Pancreas (tissue), 10 donors: Measurements from ENCODE around the gene SS18L1. TPM values are rescaled to one million over a fixed set of nuclear protein-coding genes. Genes with fewer than 3 reads are reported as not detected.

Experiments
- ATAC-seq, 4 donors: fragments of 200-7000 bp; cut with Tn5 transposase; one replicate each; pipeline versions ENCODE4 v1.8.0 to v1.9.1; 2020; ENCODE audit warnings: mild to moderate bottlenecking in 4 of 4, moderate library complexity in 4 of 4
- DNase-seq, 6 donors: peaks; one replicate each; pipeline ENCODE4 v3.0.0-alpha.2; 2020
- FAIRE-seq: peaks from 2 replicates; lab custom pipeline; 2012; peaks lifted over from hg19 to GRCh38; lab: Jason Lieb, UNC
- H3K27ac ChIP-seq, 4 donors: fragments of 200-600 bp; sonication (generic); 1 replicate in 3 of 4; 2 replicates in 1 of 4; pipeline versions ENCODE4 v1.5.0 to v1.8.0; 2020
- H3K27me3 ChIP-seq, 4 donors: fragments of 200-600 bp; one replicate each; pipeline ENCODE4 v1.8.0; 2021
- H3K36me3 ChIP-seq, 3 donors: fragments of 200-600 bp; sonication (generic) in 1 of 3; one replicate each; pipeline versions ENCODE4 v1.5.0 to v1.8.0; 2020 to 2021
- H3K4me1 ChIP-seq, 3 donors: fragments of 200-600 bp; one replicate each; pipeline ENCODE4 v1.8.0; 2021
- H3K4me3 ChIP-seq, 4 donors: fragments of 200-600 bp; sonication (generic) in 2 of 4; one replicate each; pipeline versions ENCODE4 v1.5.0 to v1.8.0; 2020 to 2021
- H3K9me3 ChIP-seq, 4 donors: fragments of 200-600 bp; one replicate each; pipeline ENCODE4 v1.8.0; 2021
- CTCF ChIP-seq, 4 donors: fragments of 200-600 bp; sonication (generic) in 3 of 4; IDR thresholded peaks; one replicate each; pipeline versions ENCODE4 v1.5.0 to v1.8.0; 2021; ENCODE audit warnings: antibody characterized with exemption in 4 of 4
- WGBS, 2 donors: extraction: QIAGEN DNeasy Blood & Tissue Kit; methylation state at CpG; one replicate each; pipeline ENCODE4 v1.1.7; 2013; 5-methylcytosine and 5-hydroxymethylcytosine counted together
- intact Hi-C, 3 donors: fragments of 100-400 bp; cut with DNase I; formaldehyde crosslinking; loops; one replicate each; pipeline versions ENCODE4 v1.11.1 to v1.14.2; 2022
- polyA plus RNA-seq, 2 donors: library from polyadenylated mRNA; stranded (reverse); fragments of 200-250 nt; gene quantifications; one replicate each; pipeline ENCODE4 v1.2.3, GENCODE V29; 2013
- total RNA-seq, 6 donors: library from RNA; stranded (reverse); fragmentation: NEBNext Ultra II Directional in 4 of 6; extraction: Animal tissue kit (Norgen Biotek cat#: 25700) in 4 of 6; gene quantifications; one replicate each; pipeline versions ENCODE4 v1.2.1 to v1.2.4, GENCODE V29; 2021 to 2023
- donor health status: healthy with polysubstance abuse.
- donor health status: DM: no; HTN: no; CAD: no; lungs with moderate emphysema.
- donor health status: DM: no; HTN: no; CAD: no.
- donor health status: control.
- donor health status: control.
- donor health status: Bipolar disorder and iron deficiency.
- donor health status: DM: yes; HTN: yes; CAD: no.
- donor health status: DM: no; HTN: no; CAD: no.
- donor health status: DM: no; HTN: no; CAD: no.
- donor health status: DM: yes; HTN: yes; CAD: no.

The SS18L1 gene
- total and polyA plus RNA-seq, 8 donors, result 6.6 to 19.3 (median 8.4) TPM

GRCh38 chr20:62158088-62158400 lies 14.5 kb downstream of the SS18L1 start:
- Histone ChIP-seq H3K9me3 (no peaks in the 10 kb centered on the region), H3K4me3 (no peak overlapping the region), H3K4me1 (no peaks in the 10 kb centered on the region), H3K36me3 (peaks cover 0 to 10% (median 4%) of the 10 kb centered on the region in 3 donors), H3K27ac (no peak overlapping the region), H3K27me3 (no peaks in the 10 kb centered on the region)
- intact Hi-C loops, result no loop called here
- 95 to 96% methylated on average over 12 of the region's 12 CpGs for WGBS, 2 donors
- TF ChIP-seq CTCF (IDR thresholded peaks at IDR 0.05), result no peak
- FAIRE-seq, result no peak
- no peak for ATAC-seq
- DNase-seq, result no peak

- no peaks in the 10 kb centered on the region for H3K4me1 ChIP-seq
- ATAC-seq (no peak), FAIRE-seq (no peak), DNase-seq (no peak)
- H3K27me3 ChIP-seq, result no peaks in the 10 kb centered on the region
- H3K36me3 ChIP-seq, result peaks cover 0 to 15% (median 5%) of the 10 kb centered on the region in 3 donors
- TF ChIP-seq CTCF (IDR thresholded peaks at IDR 0.05), result no peak
- H3K9me3 ChIP-seq, result no peaks in the 10 kb centered on the region
- 92 to 96% methylated on average over 22 of the region's 22 CpGs for WGBS, 2 donors
- intact Hi-C loops, result no loop called here
- H3K4me3 ChIP-seq, result no peak overlapping the region
- no peak overlapping the region for H3K27ac ChIP-seq
These were observed 15.0 kb downstream of the SS18L1 start for GRCh38 chr20:62158541-62158940.

GRCh38 chr20:62159052-62159451 lies 15.5 kb downstream of the SS18L1 start:
- no peak for FAIRE-seq
- Histone ChIP-seq H3K9me3 (no peaks in the 10 kb centered on the region), H3K4me3 (no peak overlapping the region), H3K36me3 (peaks cover 0 to 20% (median 7%) of the 10 kb centered on the region in 3 donors), H3K27ac (no peak overlapping the region), H3K4me1 (no peaks in the 10 kb centered on the region), H3K27me3 (no peaks in the 10 kb centered on the region)
- 92 to 97% methylated on average over 9 to 11 of the region's 11 CpGs for WGBS, 2 donors
- no peak for TF ChIP-seq CTCF (IDR thresholded peaks at IDR 0.05)
- no peak for ATAC-seq
- intact Hi-C loops, result no loop called here
- no peak for DNase-seq

GRCh38 chr20:62159839-62160238 lies 16.3 kb downstream of the SS18L1 start:
- H3K9me3 ChIP-seq, result no peaks in the 10 kb centered on the region
- TF ChIP-seq CTCF (IDR thresholded peaks at IDR 0.05), result no peak
- H3K4me3 ChIP-seq, result no peak overlapping the region
- FAIRE-seq, result no peak
- 87 to 90% methylated on average over 14 of the region's 14 CpGs for WGBS, 2 donors
- H3K4me1 ChIP-seq, result no peaks in the 10 kb centered on the region
- DNase-seq, result no peak
- H3K36me3 ChIP-seq, result peaks cover 0 to 28% (median 11%) of the 10 kb centered on the region in 3 donors
- intact Hi-C loops, result no loop called here
- H3K27ac ChIP-seq, result no peak overlapping the region
- ATAC-seq, result no peak
- no peaks in the 10 kb centered on the region for H3K27me3 ChIP-seq

GRCh38 chr20:62160253-62160652 lies 16.7 kb downstream of the SS18L1 start:
- Histone ChIP-seq H3K27ac (no peak overlapping the region), H3K9me3 (no peaks in the 10 kb centered on the region), H3K36me3 (peaks cover 0 to 30% (median 11%) of the 10 kb centered on the region in 3 donors), H3K4me3 (no peak overlapping the region), H3K4me1 (no peaks in the 10 kb centered on the region), H3K27me3 (no peaks in the 10 kb centered on the region)
- no peak for TF ChIP-seq CTCF (IDR thresholded peaks at IDR 0.05)
- DNase-seq, result no peak
- WGBS, 2 donors, result 94 to 97% methylated on average over 9 of the region's 9 CpGs
- no peak for ATAC-seq
- intact Hi-C loops, result no loop called here
- FAIRE-seq, result no peak
